ENCODE measurements around the gene PIK3C2B. TPM values are rescaled to one million over a fixed set of nuclear protein-coding genes. Genes with fewer than 3 reads are reported as not detected.

PIK3C2B gene
- total and polyA plus RNA-seq, 2 donors (not counting 3 experiments of a cell fraction or from before 2014, with no cell fraction given): 33.7 to 49.0 TPM

- TF ChIP-seq CTCF (IDR thresholded peaks at IDR 0.05; ENCODE audit: extremely low read depth in 1 of 2, insufficient read depth in 1 of 2, low read depth in 1 of 2, low read length in 2 of 2): no peak
- no peak for TF ChIP-seq GATA2 (IDR thresholded peaks at IDR 0.05; ENCODE audit: insufficient read depth, insufficient read length, low read depth, low read length)
- TF ChIP-seq POLR2AphosphoS5 (IDR thresholded peaks at IDR 0.05; ENCODE audit: insufficient read depth, low read depth, low read length): no peak
- no peak for TF ChIP-seq EZH2 (IDR thresholded peaks at IDR 0.05; ENCODE audit: borderline replicate concordance, low read depth, low read length, severe bottlenecking)
- TF ChIP-seq FOS (IDR thresholded peaks at IDR 0.05; ENCODE audit: borderline replicate concordance, insufficient read depth, low read length): no peak
- TF ChIP-seq JUN (IDR thresholded peaks at IDR 0.05; ENCODE audit: borderline replicate concordance, insufficient read depth, insufficient read length, low read depth): no peak
- TF ChIP-seq MAX (IDR thresholded peaks at IDR 0.05; ENCODE audit: insufficient read depth, insufficient read length): no peak
- no peak for TF ChIP-seq MYC (IDR thresholded peaks at IDR 0.05; ENCODE audit: low read depth, low read length)
- TF ChIP-seq POLR2A (IDR thresholded peaks at IDR 0.05; ENCODE audit: low read depth, low read length): no peak
- Histone ChIP-seq H3K4me2 (ENCODE audit: insufficient read depth, low read length) (no peak overlapping the region), H3K4me3 (replicated peaks in 1 of 3; ENCODE audit: insufficient read depth in 1 of 3, low read depth in 1 of 3, low read length in 3 of 3) (no peak overlapping the region), H2AFZ (ENCODE audit: low read depth, low read length) (no peak overlapping the region), H3K9me3 (replicated peaks; ENCODE audit: control insufficient read depth, insufficient read depth, low read length) (no peaks in the 10 kb centered on the region), H3K4me1 (ENCODE audit: control insufficient read depth, extremely low read depth, insufficient read depth, low read length) (peaks cover 22% of the 10 kb centered on the region), H4K20me1 (replicated peaks; ENCODE audit: control insufficient read depth, extremely low read depth, insufficient read depth, low read length) (no peaks in the 10 kb centered on the region), H3K9ac (replicated peaks; ENCODE audit: extremely low read depth, insufficient read depth, low read length) (no peak overlapping the region), H3K79me2 (ENCODE audit: control insufficient read depth, insufficient read depth, low read length) (no peaks in the 10 kb centered on the region), H3K36me3 (ENCODE audit: control insufficient read depth in 2 of 2, extremely low read depth in 1 of 2, insufficient read depth in 2 of 2, low read length in 2 of 2) (peaks cover 0 to 13% of the 10 kb centered on the region in 2 experiments), H3K9me1 (replicated peaks; ENCODE audit: control insufficient read depth, extremely low read depth, insufficient read depth, low read length) (no peaks in the 10 kb centered on the region), H3K27me3 (ENCODE audit: control insufficient read depth in 2 of 2, insufficient read depth in 2 of 2, low read length in 2 of 2) (no peaks in the 10 kb centered on the region), H3K27ac (ENCODE audit: insufficient read depth, low read depth, low read length) (no peak overlapping the region)
- POLR2A ChIA-PET: no interaction called here
- DNase-seq (ENCODE audit: low read depth, low spot score) (no peak), FAIRE-seq (no peak)
- intact Hi-C loops (cut with micrococcal nuclease) (no loop called here), dilution Hi-C loops (cut with MboI; ENCODE audit: extremely low pct_ligation_motif_present, low sequenced_read_pairs) (no loop called here)
- no TSS peak for BruUV-seq (replicated peaks)
- CTCF ChIA-PET: interaction anchor here (1.4 kb wide), 1 partner anchor 25 kb away, joined by 3 read pairs; no protein-coding TSS in a partner anchor
Measured at GRCh38 chr1:204471687-204472086, 22.9 kb downstream of the PIK3C2B start.

Measured in endothelial cell of umbilical vein (primary cell).